ENCODE data around the gene METTL17. TPM values are rescaled to one million over a fixed set of nuclear protein-coding genes. Genes with fewer than 3 reads are reported as not detected.

METTL17 gene
- total RNA-seq, 4 donors from 2014 or later = 82.8 to 164 (median 114) TPM

DNA sequence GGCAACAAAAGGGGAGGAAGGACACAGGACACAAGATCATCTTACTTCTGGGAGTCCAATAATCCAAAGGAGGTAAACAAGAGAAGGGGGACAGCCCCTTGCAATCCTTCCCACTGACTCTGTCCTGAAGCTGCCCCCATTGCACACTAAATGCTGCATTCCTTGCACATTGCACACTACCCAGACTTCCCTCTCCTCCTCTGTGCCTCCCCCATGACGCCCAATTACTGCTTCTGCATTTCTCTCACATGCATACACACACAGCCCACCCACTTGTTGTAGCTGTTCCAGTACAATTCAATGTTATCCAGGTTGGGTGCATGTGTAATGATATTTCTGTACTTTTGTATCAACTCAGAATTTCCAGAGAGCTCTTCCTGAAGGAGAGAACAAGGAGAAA, 29.6 kb downstream of the METTL17 start:
- TF ChIP-seq POLR2A (IDR thresholded peaks at IDR 0.05) = no peak
- TF ChIP-seq, protein P1, sequence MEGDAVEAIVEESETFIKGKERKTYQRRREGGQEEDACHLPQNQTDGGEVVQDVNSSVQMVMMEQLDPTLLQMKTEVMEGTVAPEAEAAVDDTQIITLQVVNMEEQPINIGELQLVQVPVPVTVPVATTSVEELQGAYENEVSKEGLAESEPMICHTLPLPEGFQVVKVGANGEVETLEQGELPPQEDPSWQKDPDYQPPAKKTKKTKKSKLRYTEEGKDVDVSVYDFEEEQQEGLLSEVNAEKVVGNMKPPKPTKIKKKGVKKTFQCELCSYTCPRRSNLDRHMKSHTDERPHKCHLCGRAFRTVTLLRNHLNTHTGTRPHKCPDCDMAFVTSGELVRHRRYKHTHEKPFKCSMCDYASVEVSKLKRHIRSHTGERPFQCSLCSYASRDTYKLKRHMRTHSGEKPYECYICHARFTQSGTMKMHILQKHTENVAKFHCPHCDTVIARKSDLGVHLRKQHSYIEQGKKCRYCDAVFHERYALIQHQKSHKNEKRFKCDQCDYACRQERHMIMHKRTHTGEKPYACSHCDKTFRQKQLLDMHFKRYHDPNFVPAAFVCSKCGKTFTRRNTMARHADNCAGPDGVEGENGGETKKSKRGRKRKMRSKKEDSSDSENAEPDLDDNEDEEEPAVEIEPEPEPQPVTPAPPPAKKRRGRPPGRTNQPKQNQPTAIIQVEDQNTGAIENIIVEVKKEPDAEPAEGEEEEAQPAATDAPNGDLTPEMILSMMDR (IDR thresholded peaks at IDR 0.05) = no peak

DNA sequence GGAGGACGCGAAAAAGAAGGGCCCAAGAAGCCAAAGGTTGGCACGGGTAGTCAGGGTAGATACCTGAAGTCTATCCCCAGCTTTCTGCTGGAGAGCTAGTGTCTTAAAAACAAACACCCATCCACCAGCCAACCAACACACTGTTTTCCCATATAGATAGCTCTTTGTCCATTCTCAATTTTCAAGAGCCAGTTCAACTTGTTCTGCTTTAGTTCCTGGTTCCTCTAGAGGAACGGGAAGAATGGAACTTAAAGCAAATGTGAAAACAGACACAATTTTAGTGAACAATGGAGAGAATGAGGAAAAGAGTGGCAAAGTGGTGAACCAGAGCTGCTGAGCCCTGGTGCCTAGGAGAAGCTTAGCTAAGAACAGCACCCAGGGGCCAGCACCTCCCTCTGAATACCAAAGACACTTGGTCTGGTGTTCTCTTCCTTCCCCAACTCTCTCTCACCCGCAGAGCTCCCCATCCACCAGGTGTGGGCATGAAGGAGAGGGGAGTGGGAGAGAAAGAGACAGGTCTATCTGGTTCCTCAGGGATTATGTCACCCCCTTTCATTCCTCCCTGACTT, 31.3 kb downstream of the METTL17 start:
- H3K27me3 ChIP-seq = no peaks in the 10 kb centered on the region
- 85 to 88% methylated on average over 5 of the region's 5 CpGs for WGBS, 2 donors
- H3K36me3 ChIP-seq = peaks cover 11 to 21% of the 10 kb centered on the region in 2 donors
- peaks cover 8 to 18% of the 10 kb centered on the region in 2 donors for H3K4me1 ChIP-seq
- TF ChIP-seq, protein P1 (IDR thresholded peaks at IDR 0.05) = no peak
- TF ChIP-seq POLR2A (IDR thresholded peaks at IDR 0.05) = no peak
- H3K27ac ChIP-seq = no peak overlapping the region
- intact Hi-C loops (cut with DNase I) = no loop called here
- no peak overlapping the region for H3K4me3 ChIP-seq (replicated peaks in 1 of 3)
- no peaks in the 10 kb centered on the region for H3K9me3 ChIP-seq
- no peak for DNase-seq

More for the DNA sequence above, 29.6 kb downstream of the METTL17 start:
- WGBS, 2 donors = 73 to 81% methylated on average over 1 of the region's 1 CpG
- H3K27ac ChIP-seq = no peak overlapping the region
- DNase-seq = no peak
- intact Hi-C loops (cut with DNase I) = loop anchor here (5.0 kb wide), 1 partner anchor 73 kb away; no protein-coding TSS in a partner anchor
- H3K9me3 ChIP-seq = no peaks in the 10 kb centered on the region
- H3K27me3 ChIP-seq = no peaks in the 10 kb centered on the region
- no peak overlapping the region for H3K4me3 ChIP-seq (replicated peaks in 1 of 3)
- peaks cover 11 to 21% of the 10 kb centered on the region in 2 donors for H3K36me3 ChIP-seq
- H3K4me1 ChIP-seq = peaks cover 8 to 13% of the 10 kb centered on the region in 2 donors

GRCh38 chr14:21022686-21023085, 32.9 kb downstream of the METTL17 start:
- no peaks in the 10 kb centered on the region for H3K9me3 ChIP-seq
- H3K27ac ChIP-seq = peak overlapping the region in 2 of 3 donors; percentile 82 to 94
- intact Hi-C loops (cut with DNase I) = no loop called here
- no peak overlapping the region for H3K4me3 ChIP-seq (replicated peaks in 1 of 3)
- TF ChIP-seq, protein P1 (IDR thresholded peaks at IDR 0.05) = no peak
- no peak for TF ChIP-seq POLR2A (IDR thresholded peaks at IDR 0.05)
- peaks cover 11 to 18% of the 10 kb centered on the region in 2 donors for H3K36me3 ChIP-seq
- H3K4me1 ChIP-seq = peaks cover 8 to 23% of the 10 kb centered on the region in 2 donors
- WGBS, 2 donors = 82 to 87% methylated on average over 5 of the region's 5 CpGs
- H3K27me3 ChIP-seq = no peaks in the 10 kb centered on the region
- no peak for DNase-seq

DNA sequence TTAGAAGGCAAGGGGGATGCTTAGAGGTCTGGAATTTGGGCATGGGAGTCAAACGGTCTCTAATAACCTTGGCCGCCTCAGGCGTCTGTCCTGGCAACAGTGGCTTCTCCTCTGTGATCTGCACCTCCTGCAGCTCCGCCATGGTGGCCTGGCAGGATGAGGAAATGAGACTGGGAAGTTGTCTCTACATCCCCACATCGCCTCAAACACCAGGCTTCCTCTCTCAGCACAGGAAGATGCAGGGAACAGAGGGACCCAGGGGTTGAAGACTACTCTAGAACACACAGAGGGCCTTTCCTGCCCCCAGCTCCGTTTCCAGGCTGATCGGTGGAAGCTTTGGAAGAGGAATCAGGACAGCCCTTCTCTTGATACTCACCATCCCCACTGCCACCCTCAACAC, 33.4 kb downstream of the METTL17 start:
- Histone ChIP-seq H3K9me3 (no peaks in the 10 kb centered on the region), H3K27ac (peak overlapping the region in 2 of 3 donors; percentile 82 to 94), H3K4me3 (replicated peaks in 1 of 3) (peak overlapping the region in 1 of 3 donors; percentile 93), H3K4me1 (peaks cover 8 to 23% of the 10 kb centered on the region in 2 donors), H3K36me3 (peaks cover 11 to 13% of the 10 kb centered on the region in 2 donors), H3K27me3 (no peaks in the 10 kb centered on the region)
- intact Hi-C loops (cut with DNase I) = no loop called here
- 66 to 75% methylated on average over 7 of the region's 7 CpGs for WGBS, 2 donors
- no peak for TF ChIP-seq POLR2A (IDR thresholded peaks at IDR 0.05)
- TF ChIP-seq, protein P1 (IDR thresholded peaks at IDR 0.05) = no peak
- DNase-seq = no peak

DNA sequence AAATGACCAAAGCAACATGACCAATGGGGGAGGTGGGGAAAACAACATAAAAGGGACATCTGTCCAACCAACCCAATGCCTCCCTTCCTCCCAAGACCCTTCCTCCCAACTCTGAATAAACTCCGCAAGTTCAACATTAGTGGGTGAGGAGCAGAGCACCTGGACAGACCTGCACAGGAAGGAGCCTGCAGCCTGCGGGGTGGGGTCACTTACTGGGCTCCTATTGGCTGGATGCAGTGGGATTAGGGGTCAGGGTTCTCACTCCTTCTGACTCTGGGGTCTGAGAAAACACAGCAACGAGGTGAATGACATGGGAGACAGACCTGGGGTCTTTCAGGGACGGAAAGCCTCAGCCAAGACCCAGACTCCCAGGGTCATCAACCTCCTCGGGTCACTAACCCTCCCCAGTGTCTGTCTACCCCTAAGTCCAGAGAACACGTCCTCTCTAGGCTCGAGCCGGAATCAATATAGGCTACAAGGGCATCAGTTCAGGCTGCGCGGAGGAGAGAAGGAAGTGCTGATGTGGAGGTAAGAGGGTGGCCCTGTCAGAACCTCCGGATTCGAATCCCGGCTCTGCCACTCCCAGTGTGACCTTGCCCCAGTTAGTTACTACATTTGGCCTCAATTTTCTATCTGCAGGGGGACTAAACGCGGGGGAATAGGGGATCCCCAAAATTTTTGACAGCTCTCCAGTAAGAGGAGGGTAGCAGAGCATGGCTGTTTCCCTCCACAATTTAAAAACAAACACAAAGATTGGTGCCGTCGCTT, 34.2 kb downstream of the METTL17 start:
- H3K4me3 ChIP-seq (replicated peaks in 1 of 3) = peak overlapping the region; percentile 19 to 94 (median 93)
- H3K27me3 ChIP-seq = no peaks in the 10 kb centered on the region
- peak overlapping the region; percentile 82 to 94 (median 86) for H3K27ac ChIP-seq
- H3K9me3 ChIP-seq = no peaks in the 10 kb centered on the region
- 32 to 39% methylated on average over 17 of the region's 17 CpGs for WGBS, 2 donors
- peaks cover 8 to 23% of the 10 kb centered on the region in 2 donors for H3K4me1 ChIP-seq
- peaks cover 5 to 11% of the 10 kb centered on the region in 2 donors for H3K36me3 ChIP-seq
- no peak for TF ChIP-seq POLR2A (IDR thresholded peaks at IDR 0.05)
- TF ChIP-seq, protein P1 (IDR thresholded peaks at IDR 0.05) = no peak
- intact Hi-C loops (cut with DNase I) = no loop called here
- DNase-seq = no peak

All from thyroid gland (tissue), 4 donors.